Measurements from ENCODE around the gene NT5C1B.

Gene NT5C1B

GRCh38 chr2:18550433-18550832 is 38.9 kb downstream of the NT5C1B start:
- no peak for DNase-seq

GRCh38 chr2:18549083-18549482 is 40.3 kb downstream of the NT5C1B start:
- DNase-seq: no peak

- no peak for DNase-seq
These were observed 40.7 kb downstream of the NT5C1B start for GRCh38 chr2:18548621-18549020.

GRCh38 chr2:18546567-18546966 is 42.8 kb downstream of the NT5C1B start:
- no peak for DNase-seq

- DNase-seq: no peak
These were observed 44.0 kb downstream of the NT5C1B start for GRCh38 chr2:18545384-18545783.

- no peak for DNase-seq
These were observed 45.2 kb downstream of the NT5C1B start for GRCh38 chr2:18544171-18544570.

- DNase-seq: no peak
These were observed 48.5 kb downstream of the NT5C1B start for GRCh38 chr2:18540872-18541271.

- no peak for DNase-seq
These were observed 52.7 kb downstream of the NT5C1B start for GRCh38 chr2:18536697-18537096.

- no peak for DNase-seq
These were observed 53.3 kb downstream of the NT5C1B start for GRCh38 chr2:18536100-18536499.

GRCh38 chr2:18531194-18531593 is 58.2 kb downstream of the NT5C1B start:
- DNase-seq: no peak

- no peak for DNase-seq
These were observed 61.5 kb downstream of the NT5C1B start for GRCh38 chr2:18527822-18528221.

GRCh38 chr2:18527326-18527725 is 62.0 kb downstream of the NT5C1B start:
- no peak for DNase-seq

GRCh38 chr2:18526429-18526828 is 62.9 kb downstream of the NT5C1B start:
- DNase-seq: no peak

GRCh38 chr2:18525852-18526251 is 63.5 kb downstream of the NT5C1B start:
- no peak for DNase-seq

GRCh38 chr2:18525236-18525635 is 64.1 kb downstream of the NT5C1B start:
- DNase-seq: no peak

GRCh38 chr2:18522484-18523146 is 66.8 kb downstream of the NT5C1B start:
- DNase-seq: no peak

GRCh38 chr2:18520451-18521425 is 68.6 kb downstream of the NT5C1B start:
- DNase-seq: peak; percentile 30 to 70 (median 52)

- DNase-seq: no peak
These were observed 69.4 kb downstream of the NT5C1B start for GRCh38 chr2:18519914-18520450.

GRCh38 chr2:18518116-18519111 is 71.0 kb downstream of the NT5C1B start:
- no peak for DNase-seq

GRCh38 chr2:18517386-18517785 is 72.0 kb downstream of the NT5C1B start:
- no peak for DNase-seq

- no peak for DNase-seq
These were observed 73.3 kb downstream of the NT5C1B start for GRCh38 chr2:18516112-18516511.

Data from T-helper 1 cell (primary cell).